GM18511 (cell line): ENCODE measurements around the gene CPSF3.
"Not testable (repeated sequence)": the region's sequence is repeated elsewhere in the genome, so short reads cannot be mapped to it uniquely, and the experiment has no call there.

Source experiments
- ATAC-seq: cut with Tn5 transposase; IDR thresholded peaks from one replicate; pipeline ENCODE4 v1.9.1; 2021; ENCODE audit warnings: mild to moderate bottlenecking, moderate library complexity; ENCODE audit not compliant: unreplicated experiment

Gene CPSF3

GRCh38 chr2:9392898-9393765, 30.3 kb upstream of the CPSF3 start:
- no peak for ATAC-seq

DNA sequence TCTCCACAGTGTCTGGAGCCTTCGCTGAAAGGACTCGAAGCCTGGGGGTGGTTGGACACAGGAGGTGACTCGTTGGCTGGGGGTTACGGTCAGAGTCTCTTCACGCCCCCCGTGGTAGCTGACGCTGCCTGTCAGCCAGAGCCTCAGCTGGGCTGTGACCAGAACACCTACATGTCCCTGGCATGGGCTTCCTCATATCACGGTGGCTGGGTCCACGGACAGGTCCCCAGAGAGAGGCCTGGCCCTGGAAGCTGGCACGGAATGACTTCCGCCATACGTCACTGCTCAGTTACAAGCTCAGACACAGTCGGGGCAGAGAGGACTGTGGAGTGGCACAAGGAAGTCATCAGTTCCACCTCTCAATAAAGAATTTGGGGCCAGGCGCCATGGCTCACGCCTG, 28.6 kb upstream of the CPSF3 start:
- no peak for ATAC-seq

- no peak for ATAC-seq
Observed at GRCh38 chr2:9397201-9397600, 26.3 kb upstream of the CPSF3 start.

DNA sequence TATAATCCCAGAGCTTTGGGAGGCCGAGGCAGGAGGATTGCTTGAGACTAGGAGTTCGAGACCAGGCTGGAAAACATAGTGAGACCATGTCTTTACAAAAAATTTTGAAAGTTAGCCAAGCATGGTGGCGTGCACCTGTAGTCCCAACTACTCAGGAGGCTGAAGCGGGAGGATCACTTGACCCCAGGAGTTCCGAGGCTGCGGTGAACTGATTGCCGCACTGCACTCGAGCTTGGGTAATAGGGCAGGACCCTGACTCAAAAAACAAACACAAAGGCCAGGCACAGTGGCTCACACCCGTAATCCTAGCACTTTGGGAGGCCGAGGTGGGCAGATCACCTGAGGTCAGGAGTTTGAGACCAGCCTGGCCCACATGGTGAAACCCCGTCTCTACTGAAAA, 25.2 kb upstream of the CPSF3 start:
- not testable (repeated sequence) for ATAC-seq

DNA sequence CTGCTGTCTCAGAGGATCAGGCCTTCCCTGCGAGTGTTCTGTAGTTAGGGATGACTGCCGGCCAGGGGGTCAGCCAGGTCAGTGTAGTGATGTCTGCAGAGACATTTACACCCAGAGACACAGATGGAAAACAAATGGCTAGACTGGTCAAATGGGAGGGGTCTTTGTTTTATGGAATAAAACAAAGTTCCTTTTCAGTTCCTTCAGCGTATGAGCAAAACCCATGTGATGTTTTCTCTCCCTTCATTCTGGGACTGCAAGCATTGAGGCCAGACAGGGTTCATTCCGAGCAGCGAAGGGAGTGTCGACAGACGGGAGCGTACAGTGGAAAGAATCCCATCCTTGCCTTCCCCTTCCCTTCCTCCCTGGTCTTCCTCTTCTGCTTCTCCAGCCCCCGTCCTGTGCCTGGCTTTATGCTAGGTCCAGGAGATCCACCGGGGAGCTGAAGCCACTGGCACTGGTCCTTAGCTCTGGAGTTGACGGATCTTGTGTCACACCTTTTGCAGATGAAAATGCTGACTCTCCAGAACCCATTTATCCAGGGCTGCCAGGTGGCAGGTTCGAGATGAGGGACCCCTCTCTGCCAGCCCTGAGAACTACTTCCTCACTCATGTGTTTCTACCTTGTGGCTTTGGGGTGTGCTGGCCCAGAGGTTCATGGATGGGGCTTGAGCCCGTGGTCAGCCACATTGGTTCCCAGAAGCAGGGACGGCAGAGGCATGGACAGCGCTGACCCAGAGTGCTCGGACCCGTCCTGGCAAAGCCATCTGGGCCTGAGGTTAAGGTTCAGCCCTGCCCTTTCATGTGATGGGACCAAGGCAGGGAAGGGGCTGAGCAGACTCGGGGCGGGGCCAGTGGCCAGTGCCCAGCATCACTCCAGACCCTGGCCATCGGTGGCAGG, 24.3 kb upstream of the CPSF3 start:
- no peak for ATAC-seq

- no peak for ATAC-seq
Observed at GRCh38 chr2:9400268-9401058, 23.0 kb upstream of the CPSF3 start.

DNA sequence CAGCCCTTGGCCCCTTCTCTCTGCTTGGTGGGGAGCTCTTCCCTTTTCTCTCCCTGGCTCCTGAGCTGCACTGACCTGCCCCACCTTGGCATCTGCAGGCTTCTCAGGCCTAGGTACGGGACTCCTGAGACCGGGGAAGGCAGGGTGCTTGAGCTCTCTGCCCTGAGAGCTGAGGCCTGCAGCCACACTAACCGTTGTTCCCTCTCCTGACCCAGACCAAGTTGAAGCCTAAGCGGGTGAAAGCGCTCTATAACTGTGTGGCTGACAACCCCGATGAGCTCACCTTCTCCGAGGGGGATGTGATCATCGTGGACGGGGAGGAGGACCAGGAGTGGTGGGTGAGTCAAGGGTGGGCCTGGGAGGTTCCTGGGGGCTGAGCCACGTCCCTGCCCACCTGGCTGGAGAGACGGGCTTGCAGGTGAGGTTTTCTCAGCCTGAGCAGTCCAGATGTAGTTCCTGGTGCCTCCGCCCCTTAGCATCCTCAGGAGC, 22.4 kb upstream of the CPSF3 start:
- ATAC-seq, result no peak

DNA sequence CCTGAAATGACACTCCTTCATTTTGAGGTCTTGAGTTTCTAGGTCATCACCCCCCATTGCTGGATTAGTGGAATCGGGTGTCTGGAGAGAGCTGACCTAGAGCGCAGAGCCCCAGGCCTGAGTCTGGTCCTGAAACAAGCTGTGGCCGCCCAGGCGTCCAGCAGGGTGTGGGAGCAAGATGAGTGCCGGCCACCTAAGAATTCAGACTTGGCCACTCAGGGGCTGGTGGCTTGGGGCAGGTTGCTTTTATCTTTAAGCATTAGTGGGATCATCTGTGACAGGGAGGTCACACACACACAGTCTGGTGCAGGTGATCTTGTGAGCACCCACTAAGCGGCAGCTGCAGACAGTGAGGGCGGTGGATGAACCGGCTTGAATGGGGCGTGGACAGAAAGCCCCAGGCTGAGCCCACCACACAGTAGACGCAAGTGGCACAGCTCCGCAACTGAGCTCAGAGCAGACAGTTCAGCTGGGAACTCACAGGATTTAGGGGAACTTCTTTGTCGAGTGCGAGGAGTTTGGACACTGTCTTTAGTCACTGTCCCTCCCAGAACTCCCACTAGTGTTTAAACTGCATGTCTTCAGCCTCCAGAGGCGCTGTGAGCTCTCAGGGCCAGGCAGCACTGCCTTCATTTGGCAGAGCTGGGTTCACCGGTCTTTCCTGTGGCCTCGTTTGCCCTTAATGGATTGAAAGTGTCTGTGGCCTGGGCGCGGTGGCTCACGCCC, 21.6 kb upstream of the CPSF3 start:
- ATAC-seq, result no peak

DNA sequence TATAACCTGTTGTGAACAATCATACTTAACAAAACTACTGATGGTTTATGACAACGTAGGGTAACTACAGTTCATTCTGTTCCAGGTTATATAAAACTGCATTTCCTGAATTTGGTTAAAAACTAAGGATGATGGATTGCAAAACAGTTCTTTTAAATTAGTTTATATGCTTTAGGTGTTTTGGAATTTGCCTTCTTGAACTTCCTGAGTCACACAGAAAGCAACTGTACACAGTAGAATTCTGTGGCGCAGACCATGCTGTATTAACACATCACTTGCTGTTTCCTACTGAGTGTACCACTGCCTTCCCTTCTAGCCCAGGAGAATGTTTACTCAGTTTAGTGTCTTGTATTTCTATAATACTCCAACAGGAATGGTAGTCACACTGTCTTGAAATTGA, 19.5 kb upstream of the CPSF3 start:
- ATAC-seq, result no peak

- ATAC-seq, result no peak
Observed at GRCh38 chr2:9404451-9404850, 19.0 kb upstream of the CPSF3 start.

DNA sequence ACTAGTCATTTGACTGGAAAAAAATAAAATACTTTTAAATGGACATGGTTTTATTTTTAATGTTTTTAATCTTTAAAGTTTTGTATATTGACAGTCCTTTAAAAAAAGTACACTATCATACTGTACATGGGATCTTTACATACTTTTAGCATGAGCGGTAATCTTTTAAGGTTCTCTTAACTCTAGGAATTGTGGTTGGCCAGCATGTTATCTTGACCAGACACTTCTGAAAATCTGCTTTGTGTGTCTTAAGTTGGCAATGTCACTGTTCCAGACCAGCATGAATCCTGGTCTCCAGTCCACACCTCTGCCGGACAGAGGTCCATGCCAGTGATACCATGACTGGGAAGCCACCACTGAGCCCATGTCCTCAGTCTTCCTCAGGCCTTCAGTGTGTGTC, 17.8 kb upstream of the CPSF3 start:
- no peak for ATAC-seq

GRCh38 chr2:9406529-9407362, 16.7 kb upstream of the CPSF3 start:
- no peak for ATAC-seq

DNA sequence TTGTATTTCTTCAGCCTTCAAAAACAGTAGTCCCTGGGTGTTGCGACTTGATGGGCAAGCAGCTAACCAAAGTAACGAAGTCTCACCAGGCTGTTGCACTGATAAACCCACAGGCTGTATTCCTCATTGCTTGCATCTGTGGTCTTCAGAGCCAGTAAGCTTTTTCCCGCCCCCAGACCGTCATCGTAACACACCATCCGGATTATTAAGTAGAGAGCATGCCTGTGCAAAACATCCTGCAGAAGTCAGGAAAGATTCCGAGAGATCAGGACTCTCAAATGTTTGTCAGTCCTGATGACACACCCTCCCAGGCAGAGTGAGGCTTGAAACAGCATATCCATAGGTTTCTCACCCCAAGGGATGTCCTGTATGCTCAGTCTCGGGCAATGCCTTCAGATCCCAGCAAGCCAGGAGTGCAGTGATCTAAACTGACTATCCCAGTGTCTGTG, 16.1 kb upstream of the CPSF3 start:
- ATAC-seq, result no peak

DNA sequence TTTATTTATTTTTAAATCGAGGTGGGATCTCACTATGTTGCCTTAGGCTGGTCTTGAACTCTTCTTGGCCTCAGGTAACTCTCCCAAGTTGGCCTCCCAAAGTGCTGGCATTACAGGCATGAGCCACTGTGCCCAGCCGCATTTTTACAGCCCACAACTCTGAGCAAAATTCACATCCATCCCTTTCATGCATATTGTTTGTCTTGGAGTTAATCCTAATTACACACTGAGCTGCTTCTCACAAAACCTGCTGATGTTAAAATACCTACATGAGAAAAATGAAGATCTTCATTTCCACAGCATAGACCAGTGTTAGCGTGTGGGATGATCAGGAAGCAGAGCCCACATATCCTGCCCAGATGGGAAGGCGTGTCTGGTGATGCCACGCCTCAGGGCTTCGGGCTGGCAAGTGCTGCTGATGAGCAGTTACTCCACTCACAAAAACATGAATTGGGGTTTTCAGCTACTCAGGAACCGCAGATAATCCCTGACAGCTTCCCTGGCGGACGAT, 14.8 kb upstream of the CPSF3 start:
- ATAC-seq, result no peak

- ATAC-seq, result no peak
Observed at GRCh38 chr2:9410108-9410507, 13.3 kb upstream of the CPSF3 start.

DNA sequence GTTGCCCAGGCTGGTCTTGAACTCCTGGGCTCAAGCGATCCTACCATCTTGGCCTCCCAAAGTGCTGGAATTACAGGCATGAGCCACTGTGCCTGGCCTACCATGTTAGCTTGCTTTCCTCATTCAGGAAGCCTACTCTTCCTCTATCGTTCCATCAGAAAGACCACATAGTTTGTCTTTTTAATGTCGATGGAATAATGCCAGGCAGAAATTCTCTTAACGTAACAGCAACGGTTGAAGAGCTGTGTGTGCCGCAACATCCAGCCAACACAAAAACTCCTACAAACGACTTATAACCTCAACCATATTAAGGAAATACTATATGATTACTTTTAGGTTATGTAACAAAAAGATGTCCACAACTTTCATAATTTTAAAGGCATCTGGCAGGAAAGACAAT, 10.7 kb upstream of the CPSF3 start:
- ATAC-seq, result no peak

DNA sequence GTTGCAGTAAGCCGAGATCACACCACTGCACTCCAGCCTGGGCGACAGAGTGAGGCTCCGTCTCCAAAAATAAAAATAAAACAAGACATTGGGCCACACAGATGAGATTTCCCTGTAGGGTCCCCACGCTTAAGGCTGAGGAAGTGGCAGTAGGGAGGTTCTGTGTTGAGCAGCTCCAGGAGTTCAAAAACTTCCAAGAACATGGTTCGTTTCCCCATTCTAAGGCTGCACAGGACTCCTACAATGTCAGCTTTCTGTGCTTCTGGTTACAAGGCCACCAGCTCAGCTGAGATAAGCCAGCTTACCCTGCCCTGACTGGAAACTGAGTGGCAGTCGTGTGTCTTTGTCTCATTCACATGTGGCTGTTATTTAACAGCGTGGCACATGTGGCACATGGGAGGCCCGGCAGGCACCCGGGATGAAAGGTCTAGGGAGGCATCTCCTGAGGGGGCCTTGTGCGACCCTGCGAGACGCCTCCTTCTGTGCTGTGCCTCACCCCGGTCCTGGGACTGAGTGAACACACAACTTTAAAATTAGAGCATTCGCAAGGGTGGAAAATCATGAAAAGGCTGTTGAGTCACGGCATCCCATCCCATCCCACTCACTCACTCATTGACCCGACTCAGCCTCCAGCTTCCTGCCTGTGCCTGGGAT, 7.8 kb upstream of the CPSF3 start:
- ATAC-seq, result no peak

- ATAC-seq, result no peak
Observed at GRCh38 chr2:9416267-9416961, 7.0 kb upstream of the CPSF3 start.
